HG03354 (cell line): ENCODE results near the gene AGGF1.
"Not testable (repeated sequence)": the region's sequence is repeated elsewhere in the genome, so short reads cannot be mapped to it uniquely, and the experiment has no call there.

Source experiments
- ATAC-seq: cut with Tn5 transposase; IDR thresholded peaks from one replicate; pipeline ENCODE4 v1.9.1; 2021; ENCODE audit warnings: mild to moderate bottlenecking; ENCODE audit not compliant: unreplicated experiment, poor library complexity, severe bottlenecking

Gene AGGF1

GRCh38 chr5:77080905-77081304, 50.7 kb downstream of the AGGF1 start:
- ATAC-seq, result no peak

GRCh38 chr5:77082280-77082679, 52.1 kb downstream of the AGGF1 start:
- ATAC-seq, result no peak

- no peak for ATAC-seq
These were observed 52.9 kb downstream of the AGGF1 start for GRCh38 chr5:77083088-77083487.

GRCh38 chr5:77086368-77086688, 56.1 kb downstream of the AGGF1 start:
- no peak for ATAC-seq

- peak; percentile 77 for ATAC-seq
These were observed 56.7 kb downstream of the AGGF1 start, which contains the start of gene ZBED3 for GRCh38 chr5:77086689-77087483. ZBED3 (minus strand) TSS chr5:77087285; CDS start chr5:77077878, 9,407 bp downstream.

GRCh38 chr5:77087484-77088261, 57.5 kb downstream of the AGGF1 start:
- no peak for ATAC-seq

- ATAC-seq, result no peak
These were observed 65.0 kb downstream of the AGGF1 start for GRCh38 chr5:77095189-77095588.

- no peak for ATAC-seq
These were observed 71.1 kb downstream of the AGGF1 start for GRCh38 chr5:77101298-77101697.

GRCh38 chr5:77102549-77102948, 72.3 kb downstream of the AGGF1 start:
- no peak for ATAC-seq

GRCh38 chr5:77103457-77103856, 73.3 kb downstream of the AGGF1 start:
- no peak for ATAC-seq

GRCh38 chr5:77104813-77105212, 74.6 kb downstream of the AGGF1 start:
- ATAC-seq, result no peak

- not testable (repeated sequence) for ATAC-seq
These were observed 76.8 kb downstream of the AGGF1 start for GRCh38 chr5:77107035-77107434.
